ENCODE data around the gene CD84.
"Not testable (repeated sequence)": the region's sequence is repeated elsewhere in the genome, so short reads cannot be mapped to it uniquely, and the experiment has no call there.

The CD84 gene, protein sequence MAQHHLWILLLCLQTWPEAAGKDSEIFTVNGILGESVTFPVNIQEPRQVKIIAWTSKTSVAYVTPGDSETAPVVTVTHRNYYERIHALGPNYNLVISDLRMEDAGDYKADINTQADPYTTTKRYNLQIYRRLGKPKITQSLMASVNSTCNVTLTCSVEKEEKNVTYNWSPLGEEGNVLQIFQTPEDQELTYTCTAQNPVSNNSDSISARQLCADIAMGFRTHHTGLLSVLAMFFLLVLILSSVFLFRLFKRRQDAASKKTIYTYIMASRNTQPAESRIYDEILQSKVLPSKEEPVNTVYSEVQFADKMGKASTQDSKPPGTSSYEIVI

DNA sequence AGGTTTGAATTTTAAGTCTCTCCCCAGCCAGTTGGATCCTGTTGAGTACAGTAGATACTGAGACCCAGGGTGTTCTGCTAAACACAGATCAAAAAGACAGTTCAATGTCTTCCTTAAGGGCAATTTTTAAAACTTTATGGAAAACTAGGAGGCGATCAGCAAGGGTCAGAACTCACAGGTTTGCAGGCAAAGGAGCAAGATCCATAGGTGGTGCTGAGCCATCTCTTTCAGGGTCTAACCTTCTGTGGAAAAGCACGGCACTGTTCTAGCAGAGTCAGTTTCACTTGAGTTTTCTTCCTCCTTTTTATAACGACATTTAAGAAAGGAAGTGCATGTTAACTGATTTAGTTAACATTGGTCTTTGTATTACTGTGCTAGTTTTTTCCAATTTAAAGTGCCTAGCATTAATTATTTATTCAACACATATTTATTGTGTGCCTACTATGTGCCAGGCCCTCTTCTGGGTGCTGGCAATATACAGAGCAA, at the start of gene CD84:
CD84 (minus strand) TSS at position 281 of the 486 bp plus-strand sequence; CDS start at position 222, 59 bp downstream.
- DNase-seq: peak; percentile 45

DNA sequence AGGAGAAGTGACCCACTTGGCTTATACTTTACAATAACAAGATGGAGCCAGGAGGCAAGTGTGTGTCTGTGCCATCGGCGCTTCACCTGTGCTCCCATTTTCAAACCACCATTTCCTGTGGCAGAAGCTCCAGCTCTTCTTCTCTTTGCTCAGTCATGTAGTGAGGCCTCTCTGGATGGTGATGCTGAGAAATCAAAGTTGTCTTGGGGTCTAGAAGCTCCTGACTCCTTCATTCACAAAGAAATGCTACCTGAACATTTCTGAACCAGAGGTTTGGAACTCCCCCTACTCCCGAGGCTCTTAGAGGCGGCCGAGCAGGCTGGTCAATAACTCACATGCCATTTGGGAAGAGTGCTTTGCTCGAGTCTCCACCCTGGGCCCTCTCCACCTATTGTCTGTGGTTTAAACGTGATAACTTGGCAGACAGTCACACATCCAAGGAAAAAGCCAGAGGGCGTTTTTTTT, 49.5 kb upstream of the CD84 start:
- DNase-seq: no peak

DNA sequence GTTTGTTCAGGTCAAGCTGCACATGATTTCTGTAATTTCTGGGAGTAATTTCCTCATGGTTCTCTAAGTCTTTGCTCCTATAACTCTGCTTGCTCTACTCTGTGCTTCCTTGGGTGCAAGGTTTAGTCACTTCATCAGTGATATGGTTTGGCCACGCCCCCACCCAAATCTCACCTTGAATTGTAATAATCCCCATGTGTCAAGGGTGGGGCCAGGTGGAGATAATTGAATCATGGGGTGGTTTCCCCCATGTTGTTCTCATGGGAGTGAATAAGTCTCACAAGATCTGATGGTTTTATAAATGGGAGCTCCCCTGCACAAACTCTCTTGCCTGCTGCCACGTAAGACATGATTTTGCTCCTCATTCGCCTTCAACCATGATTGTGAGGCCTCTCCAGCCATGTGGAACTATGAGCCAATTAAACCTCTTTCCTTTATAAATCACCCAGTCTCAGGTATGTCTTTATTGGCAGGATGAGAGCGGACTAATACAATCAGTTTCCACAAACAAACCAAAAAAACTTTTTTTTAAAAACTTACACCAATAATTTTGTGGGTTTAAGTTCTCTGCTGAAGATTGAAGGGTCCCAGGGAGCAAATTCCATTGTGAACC, 48.5 kb upstream of the CD84 start:
- not testable (repeated sequence) for DNase-seq

DNA sequence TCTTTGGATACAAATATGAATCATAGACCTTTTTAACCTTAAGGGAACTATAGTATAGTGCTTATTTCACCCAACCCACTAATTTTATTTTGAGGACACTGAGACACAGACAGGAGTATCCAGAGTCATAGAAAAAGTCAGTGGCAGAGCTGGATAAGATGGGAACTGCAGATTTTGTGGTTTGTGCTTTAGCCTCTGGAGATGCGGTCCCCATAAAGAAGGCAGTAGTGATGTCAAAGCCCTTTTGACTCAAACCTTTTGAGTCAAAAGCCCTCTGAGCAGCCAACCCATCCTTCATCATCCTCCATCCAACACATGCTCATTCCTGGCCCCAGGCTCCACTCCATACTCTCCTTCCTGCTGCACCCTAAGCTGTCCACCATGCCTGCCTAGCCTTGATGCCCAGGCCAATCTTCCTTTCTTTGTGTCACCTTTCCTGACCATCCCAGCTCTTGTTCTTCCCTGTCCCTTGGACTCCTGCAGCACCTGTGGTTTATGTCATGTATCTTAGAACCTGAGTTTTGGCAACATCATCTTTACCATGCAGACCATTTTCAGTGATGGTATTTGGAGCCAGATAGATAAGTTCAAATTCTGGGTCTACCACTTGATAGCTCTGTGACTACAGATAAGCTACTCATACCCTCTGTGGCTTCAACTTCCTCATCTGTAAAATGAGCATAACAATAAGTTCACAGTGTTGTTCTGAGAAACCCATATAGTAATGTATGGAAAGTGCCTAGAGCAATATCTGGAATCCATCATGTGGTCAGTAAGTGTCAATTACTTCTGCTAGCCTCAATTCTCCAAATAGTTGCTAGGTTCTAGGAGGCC, 47.4 kb upstream of the CD84 start:
- DNase-seq: peak; percentile 39

DNA sequence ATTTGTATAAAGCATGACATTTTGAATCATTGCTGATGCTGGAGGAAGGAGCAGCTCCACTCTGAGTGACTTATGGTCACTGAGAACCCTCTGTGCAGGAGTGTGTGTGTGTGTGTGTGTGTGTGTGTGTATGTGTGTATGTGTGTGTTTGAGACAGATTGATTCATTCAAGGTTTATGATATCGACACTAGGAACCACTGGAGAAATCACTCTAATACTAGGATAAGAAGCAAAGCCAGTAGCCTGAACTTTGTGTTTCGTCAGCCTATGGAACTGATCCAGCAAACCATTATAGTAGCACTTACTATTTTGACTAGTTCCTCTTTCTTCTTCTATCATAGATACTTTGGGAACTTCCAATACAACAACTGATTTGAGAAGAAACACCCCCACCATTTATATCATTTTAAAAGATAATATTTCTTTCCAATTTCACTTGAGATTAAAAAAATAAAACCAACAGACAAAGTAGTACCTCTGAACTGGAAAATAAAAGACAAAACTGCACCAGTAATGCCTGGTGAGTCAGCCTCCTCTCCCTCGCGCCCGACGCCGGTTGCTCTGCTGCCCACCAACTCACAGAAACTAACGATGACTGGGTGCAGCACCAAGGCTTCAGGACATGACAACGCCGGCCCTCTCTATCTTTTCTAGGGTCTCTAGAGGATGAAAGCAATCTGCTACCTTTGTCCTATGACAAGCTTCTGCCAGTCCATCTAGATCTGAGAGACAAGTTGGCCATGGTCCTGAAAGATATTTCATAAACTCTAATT, 46.6 kb upstream of the CD84 start:
- DNase-seq: no peak

DNA sequence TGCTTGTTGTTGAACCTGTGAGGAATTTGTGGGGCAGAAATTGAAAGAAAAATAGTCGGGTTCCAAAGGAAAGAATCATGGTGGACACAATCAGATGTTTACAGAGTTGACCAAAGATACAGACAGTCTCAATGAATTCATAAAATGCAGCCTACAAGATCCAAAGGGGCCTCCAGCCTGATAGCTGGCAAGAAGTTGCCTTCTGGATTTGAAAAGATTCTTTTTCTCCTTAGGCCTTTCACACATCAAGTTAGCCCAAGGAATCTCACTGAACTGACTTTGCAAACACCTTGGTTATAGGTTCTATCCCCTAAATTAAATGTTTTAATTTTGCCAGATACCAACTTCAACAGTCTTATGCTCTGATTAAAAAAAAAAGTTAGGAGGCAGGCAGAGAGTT, 46.0 kb upstream of the CD84 start:
- no peak for DNase-seq

DNA sequence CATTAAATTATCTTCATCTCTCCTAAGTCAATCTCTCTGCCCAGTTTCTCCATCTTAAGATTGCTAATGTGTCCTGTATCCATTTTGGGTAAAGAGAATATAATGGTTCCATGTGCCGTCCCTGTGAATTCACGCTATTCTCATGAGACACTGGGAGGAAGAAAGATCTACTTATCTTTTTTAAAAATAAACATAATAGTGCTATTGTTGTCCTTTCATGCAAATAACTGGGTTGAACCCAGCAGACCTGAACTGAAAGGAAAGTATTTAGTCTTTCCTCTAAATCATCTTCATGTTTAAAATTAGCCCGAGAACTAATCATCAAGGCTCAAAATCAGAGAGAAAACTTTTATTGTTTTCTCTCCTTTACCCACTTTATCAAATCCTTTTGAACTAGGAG, 45.2 kb upstream of the CD84 start:
- no peak for DNase-seq

DNA sequence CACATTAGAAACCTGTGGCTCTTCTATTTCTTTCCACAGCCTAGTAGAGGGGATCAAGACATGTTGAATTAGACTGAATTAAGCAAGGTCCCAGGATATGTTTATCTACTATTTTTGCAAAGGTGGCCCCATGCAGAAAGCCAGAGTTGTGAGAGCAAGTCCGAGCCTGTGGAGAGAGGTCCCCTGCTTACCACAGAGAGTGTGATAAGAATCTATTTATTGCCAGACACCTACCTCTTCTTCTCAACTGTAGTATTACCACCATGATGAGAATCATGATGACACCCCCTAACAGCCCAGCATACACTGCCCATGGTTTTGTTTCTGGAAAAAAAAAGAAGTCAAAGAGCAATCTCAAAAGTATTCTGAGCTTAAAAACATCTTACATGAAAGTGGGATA, 44.6 kb upstream of the CD84 start:
- no peak for DNase-seq

DNA sequence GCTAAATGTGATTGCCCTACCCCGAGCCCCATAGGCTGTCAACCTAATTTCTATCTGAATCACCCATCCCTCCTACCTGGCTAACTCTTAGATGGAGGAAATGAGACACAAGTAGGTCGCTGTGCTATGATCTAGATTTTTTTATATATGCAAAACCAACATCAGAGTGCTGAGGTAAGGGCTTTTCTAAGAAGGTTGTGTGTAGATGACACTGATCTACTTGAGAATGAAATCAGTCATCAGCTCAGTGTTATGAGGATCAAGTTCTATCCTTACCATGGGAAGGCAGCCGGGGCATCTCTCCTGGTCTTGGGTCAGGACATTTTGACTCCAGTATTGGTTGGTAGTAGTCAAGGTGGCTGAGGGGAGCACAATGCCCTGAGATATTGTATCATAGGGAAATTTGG, 43.9 kb upstream of the CD84 start:
- DNase-seq: no peak

DNA sequence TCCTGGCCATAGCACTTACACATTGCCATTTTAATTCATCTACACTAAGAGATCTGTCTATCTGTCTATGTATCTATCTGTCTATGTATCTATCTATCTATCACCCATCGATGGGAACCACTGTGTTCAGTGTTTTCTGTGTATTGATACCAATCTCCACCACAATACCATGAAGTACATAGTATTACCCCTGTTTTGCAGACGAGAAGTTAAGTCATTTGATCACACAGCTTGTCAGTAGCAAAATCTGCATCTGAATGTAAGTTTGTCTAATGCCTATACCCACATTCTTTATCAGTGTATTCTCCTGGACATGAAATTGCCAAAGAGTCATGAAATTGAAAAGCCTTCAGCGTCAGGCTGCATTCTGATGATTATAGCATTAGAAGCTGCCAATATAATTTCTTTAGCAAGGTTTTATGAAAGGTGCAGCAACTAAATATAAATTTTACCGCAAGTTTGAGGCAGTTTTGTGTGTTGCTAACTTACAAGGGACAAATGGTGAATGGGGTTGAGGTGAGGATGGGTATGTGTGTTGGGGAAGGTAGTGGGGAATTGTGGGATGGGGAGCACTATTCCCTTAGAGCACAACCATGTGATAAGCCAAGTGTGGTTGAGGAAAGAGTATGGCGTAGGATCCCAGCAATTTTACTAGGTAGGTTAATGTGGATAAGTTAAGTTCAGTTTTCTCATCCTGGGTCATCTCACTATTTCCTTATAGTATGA, 43.4 kb upstream of the CD84 start:
- DNase-seq: no peak

DNA sequence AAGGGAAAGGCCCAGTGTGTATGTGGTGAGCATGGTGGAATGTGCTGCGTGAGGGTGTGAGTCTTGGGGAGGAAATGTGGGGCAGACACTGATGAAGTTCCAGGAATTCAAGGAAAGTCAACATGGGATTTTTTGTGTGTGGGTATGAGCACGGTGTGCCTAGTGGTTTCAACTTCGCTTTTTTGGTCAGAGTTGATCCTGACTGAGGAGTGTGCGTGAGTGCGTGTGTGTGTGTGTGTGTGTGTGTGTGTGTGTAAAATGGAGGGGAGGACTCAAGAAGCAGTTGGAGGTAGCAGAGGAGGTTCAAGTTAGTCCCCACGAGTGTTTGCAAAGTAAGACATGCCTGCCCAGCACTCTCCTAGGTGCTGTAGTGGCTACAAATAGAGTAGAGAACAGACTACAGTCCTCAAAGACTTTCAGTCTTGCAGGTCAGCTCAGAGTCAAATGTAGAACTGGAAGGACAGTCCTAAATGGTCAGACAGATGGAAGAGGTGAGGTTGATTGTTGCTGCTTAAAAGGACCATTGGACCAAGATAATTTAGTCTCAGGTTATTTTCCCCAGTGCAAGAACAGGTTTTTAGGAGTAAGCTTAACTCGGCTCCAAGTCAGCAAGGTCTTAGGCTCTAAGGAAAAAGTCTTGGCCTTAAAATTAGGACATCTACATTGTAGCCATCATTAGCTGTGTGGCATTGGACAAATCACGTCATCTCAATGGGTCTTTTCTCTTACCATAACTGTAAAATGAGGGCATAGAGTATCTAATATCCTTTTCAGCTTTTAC, 42.5 kb upstream of the CD84 start:
- no peak for DNase-seq

DNA sequence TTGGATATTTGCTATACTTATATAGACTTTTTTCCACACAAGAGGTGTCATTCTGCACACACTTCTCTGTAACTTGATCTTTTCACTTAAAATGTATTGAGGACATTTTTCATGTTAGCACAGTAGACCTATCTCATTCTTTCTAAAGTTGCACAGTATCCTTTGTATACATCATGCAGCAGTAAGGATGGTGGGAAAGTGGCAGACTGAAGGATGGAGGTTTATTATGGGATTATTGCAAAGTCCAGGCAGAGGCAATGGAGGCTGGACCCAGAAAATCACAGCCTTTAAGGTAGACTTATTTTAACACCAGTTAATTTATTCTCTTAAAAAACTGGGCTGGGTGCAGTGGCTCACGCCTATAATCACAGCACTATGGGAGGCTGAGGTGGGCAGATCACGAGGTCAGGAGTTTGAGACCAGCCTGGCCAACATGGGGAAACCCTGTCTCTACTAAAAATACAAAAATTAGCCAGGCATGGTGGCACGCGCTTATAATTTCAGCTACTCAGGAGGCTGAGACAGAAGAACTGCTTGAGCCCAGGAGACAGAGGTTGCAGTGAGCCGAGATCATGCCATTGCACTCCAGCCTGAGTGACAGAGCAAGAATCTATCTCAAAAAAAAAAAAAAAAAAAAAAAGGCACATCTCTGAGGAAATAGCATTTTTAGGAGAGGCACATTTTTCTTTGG, 41.8 kb upstream of the CD84 start:
- DNase-seq: no peak

DNA sequence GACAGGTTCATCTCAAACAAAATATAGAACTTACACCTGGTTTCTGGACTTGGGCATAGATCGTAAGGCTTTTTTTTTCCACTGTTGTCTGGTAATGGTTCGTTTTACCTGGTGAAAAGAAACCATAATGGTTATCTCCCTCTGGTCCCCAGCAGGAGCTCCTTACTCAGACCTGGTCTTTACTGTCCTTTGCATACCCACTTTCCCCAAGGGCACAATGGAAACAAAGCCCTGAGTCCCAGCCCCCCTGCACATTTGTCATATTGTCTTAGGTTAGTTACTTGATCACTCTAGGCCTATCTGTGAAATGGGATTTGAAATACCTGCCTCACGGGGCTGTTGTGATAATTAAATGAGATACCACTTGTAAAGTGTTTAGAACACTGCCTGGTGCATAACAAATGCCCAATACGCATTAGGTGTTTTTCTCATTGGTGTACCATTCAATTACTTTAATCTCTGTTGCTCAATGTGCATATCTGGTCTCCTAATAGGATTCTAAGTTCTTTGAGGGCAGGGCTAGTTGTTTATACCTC, 40.5 kb upstream of the CD84 start:
- no peak for DNase-seq

DNA sequence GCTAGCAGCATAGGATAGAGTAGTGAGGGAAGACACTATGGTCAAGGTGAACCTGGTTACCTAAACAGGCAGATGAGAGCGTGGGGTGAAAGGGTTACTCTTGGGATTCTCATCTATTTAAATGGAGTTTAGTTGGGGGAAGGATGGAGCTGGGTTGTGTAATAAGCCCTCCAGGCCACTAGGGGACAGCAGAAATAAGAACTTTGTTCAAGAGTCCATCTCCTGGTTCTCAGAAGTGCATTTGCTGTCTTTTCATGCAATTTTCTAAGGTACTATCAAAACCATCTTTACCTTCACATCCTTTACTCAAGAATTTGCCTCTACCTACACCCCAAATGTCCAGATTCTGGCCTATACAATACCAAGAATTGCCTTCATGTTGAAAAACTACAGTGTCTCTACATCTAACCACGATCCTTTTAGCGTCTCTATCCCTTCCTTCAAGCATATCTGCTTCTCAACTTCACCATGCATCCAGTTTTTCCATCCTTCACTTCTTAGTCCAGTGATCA, 39.5 kb upstream of the CD84 start:
- no peak for DNase-seq

DNA sequence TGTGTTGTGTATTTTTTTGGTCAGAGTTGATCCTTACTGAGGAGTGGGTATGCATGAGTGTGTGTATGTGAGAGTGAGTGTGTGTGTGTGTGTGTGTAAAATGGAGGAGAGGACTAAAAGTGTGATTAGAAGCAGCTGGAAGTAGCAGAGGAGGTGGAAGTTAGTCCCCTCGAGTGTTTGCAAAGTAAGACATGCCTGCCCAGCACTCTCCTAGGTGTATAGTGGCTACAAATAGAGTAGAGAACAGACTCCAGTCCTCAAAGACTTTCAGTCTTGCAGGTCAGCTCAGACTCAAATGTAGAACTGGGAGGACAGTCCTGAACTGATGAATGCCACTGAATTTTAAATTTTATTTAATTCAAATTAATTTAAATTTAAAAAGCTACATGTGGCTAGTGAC, 39.0 kb upstream of the CD84 start:
- no peak for DNase-seq

DNA sequence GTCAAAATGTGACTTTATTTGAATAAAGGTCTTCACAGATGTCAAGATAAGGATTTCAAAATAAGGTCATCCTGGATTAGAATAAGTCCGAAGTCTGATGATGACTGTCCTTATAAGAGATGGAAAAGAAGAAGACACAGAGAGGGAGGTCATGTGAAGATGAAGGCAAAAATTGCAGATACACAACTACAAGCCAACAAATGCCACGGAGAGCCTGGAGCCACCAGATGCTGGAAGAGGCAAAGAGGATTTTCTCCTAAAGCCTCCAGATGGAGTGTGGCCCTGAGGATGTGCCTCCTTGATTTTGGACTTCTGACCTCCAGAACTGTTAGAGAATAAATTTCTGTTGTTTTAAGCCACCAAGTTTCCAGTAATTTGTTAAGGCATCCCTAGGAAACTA, 36.4 kb upstream of the CD84 start:
- no peak for DNase-seq

DNA sequence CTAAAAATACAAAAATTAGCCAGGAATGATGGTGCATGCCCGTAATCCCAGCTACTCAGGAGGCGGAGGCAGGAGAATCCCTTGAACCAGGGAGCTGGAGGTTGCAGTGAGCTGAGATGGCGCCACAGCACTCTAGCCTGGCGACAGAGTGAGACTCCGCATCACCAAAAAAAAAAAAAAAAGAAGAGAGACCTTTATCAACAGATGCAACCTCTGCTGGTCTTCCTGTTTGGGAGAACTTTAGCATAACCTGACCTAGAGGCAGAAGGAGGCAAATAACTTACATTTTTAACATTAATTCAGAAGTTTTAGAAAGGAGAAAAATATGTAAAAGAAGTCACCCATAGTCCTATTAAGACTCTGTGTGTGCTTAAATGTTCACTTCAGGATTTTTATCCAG, 35.1 kb upstream of the CD84 start:
- no peak for DNase-seq

DNA sequence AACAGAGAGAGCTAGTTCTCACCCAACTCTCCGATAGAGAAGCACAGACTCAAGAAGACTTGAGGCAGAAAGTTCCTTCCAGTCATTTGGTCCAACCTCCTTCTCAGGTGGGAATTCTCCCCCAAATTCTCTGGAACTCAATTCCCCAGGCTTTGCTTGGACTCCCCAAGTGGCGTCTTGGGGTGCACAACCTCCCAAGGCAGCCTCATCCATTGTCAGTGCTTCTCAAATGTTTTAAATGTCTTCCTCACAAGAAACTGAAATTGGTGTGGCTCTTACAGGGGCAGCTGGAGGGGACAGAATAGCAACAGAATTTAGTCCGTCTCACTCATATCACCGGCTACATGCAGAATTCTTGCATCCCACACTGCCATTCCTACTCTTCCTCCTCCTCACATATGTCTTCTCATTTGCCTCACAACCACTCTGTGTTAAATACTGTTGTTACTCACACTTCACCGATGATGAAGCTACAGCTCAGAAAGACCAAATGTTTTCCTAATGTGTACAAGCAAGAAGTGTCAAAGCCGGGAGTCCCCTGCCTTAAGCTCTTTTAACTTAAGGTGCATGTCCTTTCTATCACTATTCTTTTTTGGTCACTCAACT, 33.4 kb upstream of the CD84 start:
- no peak for DNase-seq

DNA sequence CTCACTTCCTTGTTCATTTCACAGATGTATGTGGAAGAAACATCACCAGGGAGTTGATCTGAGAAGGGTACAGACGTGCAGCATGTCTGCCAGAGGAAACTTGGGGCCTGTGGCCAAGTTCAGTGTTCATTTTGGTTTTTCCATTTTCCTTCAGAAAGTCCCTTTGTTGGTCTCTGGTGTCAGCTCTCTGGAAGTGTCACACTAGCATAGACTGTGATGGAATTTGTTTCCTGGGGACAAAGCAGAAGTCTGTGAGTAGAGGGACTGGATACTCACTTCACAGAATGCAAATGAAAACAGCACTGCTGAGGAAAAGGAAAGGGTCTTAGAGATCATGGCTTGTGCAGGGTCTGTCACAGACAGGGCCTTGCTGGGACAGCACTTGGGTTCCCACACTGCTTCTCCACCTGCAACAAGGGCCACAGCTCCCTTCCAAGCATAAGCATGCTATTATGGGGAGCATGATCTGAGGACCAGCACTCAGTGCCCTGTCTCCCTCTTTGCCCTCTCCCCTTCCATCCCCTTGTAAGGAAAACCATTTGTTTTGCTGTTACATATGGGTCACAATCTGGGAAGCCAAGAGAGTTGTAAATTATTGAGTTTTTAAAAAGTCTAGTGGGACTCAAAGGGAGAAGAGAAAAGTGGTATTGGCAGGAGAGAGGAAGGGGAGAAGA, 31.4 kb upstream of the CD84 start:
- no peak for DNase-seq
